Retina (tissue), 1 donor: ENCODE measurements around the gene LAMTOR4.
"Not testable (repeated sequence)": the region's sequence is repeated elsewhere in the genome, so short reads cannot be mapped to it uniquely, and the experiment has no call there.

Experiments used
- DNase-seq: peaks from one replicate; pipeline ENCODE4 v3.0.0-alpha.2; 2016

LAMTOR4 gene

GRCh38 chr7:100173806-100174495, 25.2 kb downstream of the LAMTOR4 start:
- DNase-seq = no peak

- DNase-seq = no peak
Measured at GRCh38 chr7:100174582-100174981, 25.9 kb downstream of the LAMTOR4 start.

- DNase-seq = no peak
Measured at GRCh38 chr7:100175296-100175935, 26.7 kb downstream of the LAMTOR4 start.

GRCh38 chr7:100176096-100177044, 27.7 kb downstream of the LAMTOR4 start:
- DNase-seq = no peak

- peak; percentile 96 for DNase-seq
Measured at GRCh38 chr7:100177045-100178001, 28.6 kb downstream of the LAMTOR4 start, which contains the start of the genes GPC2 and STAG3. TSS of gene GPC2 (minus strand) at chr7:100177381. CDS start at chr7:100177199, 182 bp downstream. TSS of gene STAG3 (plus strand) at chr7:100177918. CDS start at chr7:100180557, 2,639 bp downstream.

- not testable (repeated sequence) for DNase-seq
Measured at GRCh38 chr7:100180084-100180483, 31.4 kb downstream of the LAMTOR4 start.

GRCh38 chr7:100182616-100183015, 33.9 kb downstream of the LAMTOR4 start:
- DNase-seq = not testable (repeated sequence)

GRCh38 chr7:100183090-100183489, 34.4 kb downstream of the LAMTOR4 start:
- not testable (repeated sequence) for DNase-seq

- no peak for DNase-seq
Measured at GRCh38 chr7:100185726-100186125, 37.0 kb downstream of the LAMTOR4 start.

GRCh38 chr7:100189061-100189460, 40.3 kb downstream of the LAMTOR4 start:
- no peak for DNase-seq

GRCh38 chr7:100190048-100190711, 41.5 kb downstream of the LAMTOR4 start:
- DNase-seq = no peak

GRCh38 chr7:100191775-100192174, 43.1 kb downstream of the LAMTOR4 start:
- DNase-seq = no peak

- DNase-seq = not testable (repeated sequence)
Measured at GRCh38 chr7:100192281-100192862, 43.7 kb downstream of the LAMTOR4 start.

GRCh38 chr7:100192969-100193368, 44.3 kb downstream of the LAMTOR4 start:
- DNase-seq = no peak

GRCh38 chr7:100195222-100195621, 46.5 kb downstream of the LAMTOR4 start:
- no peak for DNase-seq

GRCh38 chr7:100195901-100196322, 47.2 kb downstream of the LAMTOR4 start:
- not testable (repeated sequence) for DNase-seq

- DNase-seq = no peak
Measured at GRCh38 chr7:100198266-100198665, 49.5 kb downstream of the LAMTOR4 start.

GRCh38 chr7:100200693-100201092, 52.0 kb downstream of the LAMTOR4 start:
- no peak for DNase-seq
